NCI-H1105 (cell line): ENCODE results near the gene POLR2B.
"Not testable (repeated sequence)": the region's sequence is repeated elsewhere in the genome, so short reads cannot be mapped to it uniquely, and the experiment has no call there.

Experiments
- DNase-seq: peaks from one replicate; lab custom pipeline; 2025; lab: John Stamatoyannopoulos, UW

Gene POLR2B

GRCh38 chr4:56978750-56979303 is at the start of gene POLR2B:
POLR2B (plus strand) TSS chr4:56978896; CDS start chr4:56978986, 90 bp downstream.
- DNase-seq: peak; percentile 79

- no peak for DNase-seq
Measured at GRCh38 chr4:56930638-56931037, 48.1 kb upstream of the POLR2B start.

- no peak for DNase-seq
Measured at GRCh38 chr4:56931924-56932323, 46.8 kb upstream of the POLR2B start.

GRCh38 chr4:56937262-56937661 is 41.4 kb upstream of the POLR2B start:
- DNase-seq: no peak

GRCh38 chr4:56939826-56940225 is 38.9 kb upstream of the POLR2B start:
- not testable (repeated sequence) for DNase-seq

GRCh38 chr4:56940403-56940802 is 38.3 kb upstream of the POLR2B start:
- no peak for DNase-seq

- no peak for DNase-seq
Measured at GRCh38 chr4:56940971-56941370, 37.7 kb upstream of the POLR2B start.

GRCh38 chr4:56941403-56941802 is 37.3 kb upstream of the POLR2B start:
- no peak for DNase-seq

GRCh38 chr4:56953680-56954520 is 24.8 kb upstream of the POLR2B start:
- no peak for DNase-seq

GRCh38 chr4:56958111-56958517 is 20.6 kb upstream of the POLR2B start:
- peak; percentile 6 for DNase-seq

- no peak for DNase-seq
Measured at GRCh38 chr4:56959100-56959499, 19.6 kb upstream of the POLR2B start.

- no peak for DNase-seq
Measured at GRCh38 chr4:56961107-56961500, 17.6 kb upstream of the POLR2B start.

- no peak for DNase-seq
Measured at GRCh38 chr4:56971383-56971782, 7.3 kb upstream of the POLR2B start.

- no peak for DNase-seq
Measured at GRCh38 chr4:56972389-56972788, 6.3 kb upstream of the POLR2B start.

- no peak for DNase-seq
Measured at GRCh38 chr4:56972809-56973208, 5.9 kb upstream of the POLR2B start.

GRCh38 chr4:56973336-56973735 is 5.4 kb upstream of the POLR2B start:
- no peak for DNase-seq

GRCh38 chr4:56976283-56976836 is 2.3 kb upstream of the POLR2B start:
- no peak for DNase-seq

- peak; percentile 7 for DNase-seq
Measured at GRCh38 chr4:56976837-56977320, 1.8 kb upstream of the POLR2B start.

GRCh38 chr4:56977321-56978012 is 1.2 kb upstream of the POLR2B start, which contains the start of gene NOA1:
NOA1 (minus strand) TSS chr4:56977606; CDS start chr4:56977585, 21 bp downstream.
- DNase-seq: peak; percentile 86

GRCh38 chr4:56979421-56980072 is 851 bp downstream of the POLR2B start:
- no peak for DNase-seq

GRCh38 chr4:56981795-56982201 is 3.1 kb downstream of the POLR2B start:
- no peak for DNase-seq

GRCh38 chr4:56986192-56986591 is 7.5 kb downstream of the POLR2B start:
- DNase-seq: no peak
